GF-D8 (cell line): ENCODE results near the gene IGF2BP3.

Experiments
- DNase-seq: peaks from one replicate; lab custom pipeline; 2025; lab: John Stamatoyannopoulos, UW

The IGF2BP3 gene

GRCh38 chr7:23338439-23338838 lies 131.9 kb downstream of the IGF2BP3 start:
- no peak for DNase-seq

DNA sequence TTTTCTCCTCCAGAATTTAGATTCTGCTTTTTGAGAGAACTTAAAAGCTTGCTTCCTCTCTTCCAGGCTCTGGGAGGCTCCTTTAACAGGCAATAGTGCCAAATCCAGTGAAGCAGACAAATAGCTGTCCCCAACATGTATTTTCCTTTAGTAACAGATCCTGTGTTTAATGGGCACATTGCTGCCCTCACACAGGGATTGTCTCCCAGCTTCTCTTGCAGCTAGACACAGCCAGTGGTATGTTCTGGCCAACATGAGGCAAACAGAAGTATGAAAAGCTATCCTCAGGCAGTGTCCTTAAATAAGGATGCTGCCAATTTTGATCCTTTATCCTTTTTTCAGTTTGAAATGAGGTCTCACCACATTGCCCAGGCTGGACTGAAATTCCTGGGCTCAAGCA lies 132.9 kb downstream of the IGF2BP3 start:
- no peak for DNase-seq

DNA sequence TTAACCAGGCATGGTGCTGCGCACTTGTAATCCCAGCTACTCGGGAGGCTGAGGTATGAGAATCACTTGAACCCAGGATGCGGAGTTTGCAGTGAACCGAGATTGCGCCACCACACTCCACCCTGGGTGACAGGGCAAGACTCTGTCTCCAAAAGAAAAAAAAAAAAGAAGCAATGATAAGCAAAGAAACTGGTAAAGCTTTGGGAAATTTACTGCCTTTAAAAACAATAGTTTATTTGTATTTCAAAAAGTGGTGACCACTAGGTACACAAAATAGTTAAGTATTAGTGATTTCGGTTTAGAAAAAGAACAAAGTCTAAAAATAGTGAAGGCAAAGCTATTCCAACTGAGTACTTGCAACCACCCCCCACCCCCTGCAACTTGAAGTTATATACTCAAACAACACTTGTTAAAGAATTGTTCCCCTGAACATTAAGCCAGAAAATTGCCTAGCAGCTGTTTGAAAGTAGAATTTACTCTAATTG lies 133.4 kb downstream of the IGF2BP3 start:
- no peak for DNase-seq

DNA sequence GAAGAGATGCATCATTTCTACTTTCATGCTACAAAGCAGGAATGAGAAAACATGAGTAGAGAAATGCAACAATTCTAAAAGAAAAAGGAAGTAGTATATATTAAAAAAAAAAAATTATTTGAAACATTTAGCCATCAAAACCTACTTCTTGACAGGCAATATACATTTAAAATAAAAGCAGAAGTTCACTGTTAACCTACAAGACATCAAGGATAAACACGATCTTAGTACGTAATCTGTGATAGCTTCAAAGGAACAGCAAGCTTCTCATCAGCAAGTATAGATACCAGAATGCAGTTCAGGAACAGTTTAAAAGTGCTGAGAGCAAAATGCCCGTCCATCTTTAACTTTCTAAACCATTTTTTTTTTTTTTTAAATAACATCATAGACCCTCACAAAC lies 134.2 kb downstream of the IGF2BP3 start:
- no peak for DNase-seq

GRCh38 chr7:23335621-23336020 lies 134.7 kb downstream of the IGF2BP3 start:
- DNase-seq, result no peak

DNA sequence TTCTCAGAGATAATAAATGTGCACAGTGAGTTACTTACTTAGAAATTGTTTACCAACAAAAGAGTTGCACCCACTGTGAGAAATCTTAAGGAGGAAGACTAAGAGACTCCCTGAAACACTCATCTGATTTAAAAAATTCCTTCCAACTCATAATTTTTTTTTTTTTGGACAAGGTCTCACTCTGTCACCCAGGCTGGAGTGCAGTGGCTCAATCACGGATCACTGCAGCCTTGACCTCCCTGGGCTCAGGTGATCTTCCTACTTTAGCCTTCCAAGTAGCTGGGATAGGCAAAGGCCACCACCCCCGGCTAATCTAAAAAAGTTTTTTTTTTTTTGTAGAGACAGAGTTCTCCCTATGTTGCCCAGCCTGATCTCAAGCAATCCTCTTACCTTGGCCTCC lies 135.2 kb downstream of the IGF2BP3 start:
- no peak for DNase-seq

DNA sequence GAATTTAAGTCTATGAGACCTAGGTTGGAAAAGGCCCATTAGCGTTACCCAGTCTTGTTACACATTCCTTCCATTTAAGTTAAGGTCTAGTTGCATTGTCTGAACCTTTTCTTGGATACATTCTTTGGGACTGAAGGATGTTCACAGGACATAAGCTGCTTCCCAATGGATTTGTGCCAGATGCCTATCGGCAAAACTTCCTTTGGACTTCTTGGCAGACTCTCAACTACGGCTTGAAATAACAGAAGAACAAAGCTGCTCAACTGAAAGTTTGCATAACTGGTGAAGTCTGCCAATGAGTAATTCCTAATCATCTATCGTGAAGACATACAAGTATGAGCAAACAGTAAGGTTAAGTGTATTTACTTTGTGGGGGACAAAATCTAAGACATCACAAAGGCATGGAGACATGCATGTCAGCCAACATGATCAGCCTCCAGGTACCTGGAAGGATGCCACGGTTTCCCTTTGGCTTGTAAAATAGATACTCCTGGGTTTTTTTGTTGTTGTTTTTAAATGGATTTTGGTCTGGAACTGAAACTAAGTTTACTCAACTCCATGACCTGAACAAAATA lies 135.7 kb downstream of the IGF2BP3 start:
- no peak for DNase-seq

DNA sequence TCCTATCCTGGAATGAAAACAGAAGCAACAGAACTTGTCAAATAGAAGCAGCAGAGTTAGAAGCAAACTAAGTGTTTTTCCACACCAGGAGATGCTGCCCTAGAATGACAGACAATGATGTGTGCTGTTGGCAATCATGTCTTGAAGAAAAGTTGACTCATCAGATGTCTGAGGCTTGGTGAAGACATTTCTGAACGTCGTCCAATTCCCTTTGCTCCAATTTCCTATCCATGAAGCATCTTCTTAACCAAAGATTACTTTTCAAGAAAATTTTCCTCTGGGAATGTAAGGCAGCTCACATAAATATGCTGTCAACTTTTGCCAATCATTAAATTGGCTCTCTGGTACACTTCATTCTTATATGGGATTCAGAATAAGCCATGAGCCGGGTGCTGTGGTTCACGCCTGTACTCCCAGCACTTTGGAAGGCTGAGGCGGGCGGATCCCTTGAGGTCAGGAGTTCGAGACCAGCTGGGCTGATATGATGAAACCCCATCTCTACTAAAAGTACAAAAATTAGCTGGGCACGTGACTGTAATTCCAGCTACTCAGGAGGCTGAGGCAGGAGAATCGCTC lies 136.5 kb downstream of the IGF2BP3 start:
- no peak for DNase-seq

GRCh38 chr7:23332910-23333612 lies 137.2 kb downstream of the IGF2BP3 start:
- no peak for DNase-seq

- no peak for DNase-seq
Observed at GRCh38 chr7:23332193-23332592, 138.1 kb downstream of the IGF2BP3 start.

DNA sequence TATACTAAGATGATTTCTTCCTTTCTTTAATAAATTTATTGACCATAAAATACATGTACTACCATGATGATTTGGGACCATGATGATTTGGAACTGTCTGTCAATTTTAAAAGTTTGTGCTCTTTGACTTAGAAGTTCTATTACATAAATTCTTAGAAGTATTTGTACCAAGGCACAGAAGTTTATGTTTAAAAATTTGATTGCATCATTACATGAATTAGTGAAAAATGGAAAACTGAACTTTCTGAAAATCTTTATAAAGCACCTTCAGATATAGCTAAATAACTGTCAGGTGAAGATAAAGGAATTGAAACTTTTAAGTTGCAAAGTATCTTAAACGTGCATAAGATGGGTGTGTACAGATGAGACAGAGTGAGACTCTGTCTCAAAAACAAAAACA lies 139.2 kb downstream of the IGF2BP3 start:
- no peak for DNase-seq

GRCh38 chr7:23315366-23315765 lies 154.9 kb downstream of the IGF2BP3 start:
- no peak for DNase-seq

GRCh38 chr7:23312141-23312540 lies 158.2 kb downstream of the IGF2BP3 start:
- DNase-seq, result peak; percentile 7

- no peak for DNase-seq
Observed at GRCh38 chr7:23308754-23309153, 161.5 kb downstream of the IGF2BP3 start.

DNA sequence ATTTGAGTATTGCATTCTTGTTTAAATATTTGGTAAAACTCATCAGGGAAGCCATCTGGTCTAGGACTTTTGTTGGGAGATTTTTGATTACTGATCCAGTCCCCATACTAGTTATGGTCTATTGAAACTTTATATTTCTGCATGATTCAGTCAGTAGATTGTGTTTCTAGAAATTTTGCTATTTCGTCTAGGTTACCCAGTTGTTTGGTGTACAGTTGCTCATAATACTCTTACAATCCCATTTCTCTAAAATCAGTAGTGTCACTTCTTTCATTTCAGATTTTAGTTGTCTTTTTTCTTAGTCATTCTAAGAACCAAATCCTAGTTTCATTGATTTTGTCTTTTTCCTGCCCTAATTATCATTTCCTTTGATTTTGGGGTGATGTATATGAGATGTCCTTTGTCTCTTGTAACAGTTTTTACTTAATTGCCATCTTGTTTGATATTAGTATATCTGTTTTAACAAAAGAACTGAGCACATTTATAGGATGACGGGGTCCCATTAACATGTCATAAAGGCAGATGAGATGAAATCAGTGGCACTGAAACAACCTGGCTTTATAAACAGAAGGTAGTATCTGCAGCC lies 163.3 kb downstream of the IGF2BP3 start:
- DNase-seq, result no peak

DNA sequence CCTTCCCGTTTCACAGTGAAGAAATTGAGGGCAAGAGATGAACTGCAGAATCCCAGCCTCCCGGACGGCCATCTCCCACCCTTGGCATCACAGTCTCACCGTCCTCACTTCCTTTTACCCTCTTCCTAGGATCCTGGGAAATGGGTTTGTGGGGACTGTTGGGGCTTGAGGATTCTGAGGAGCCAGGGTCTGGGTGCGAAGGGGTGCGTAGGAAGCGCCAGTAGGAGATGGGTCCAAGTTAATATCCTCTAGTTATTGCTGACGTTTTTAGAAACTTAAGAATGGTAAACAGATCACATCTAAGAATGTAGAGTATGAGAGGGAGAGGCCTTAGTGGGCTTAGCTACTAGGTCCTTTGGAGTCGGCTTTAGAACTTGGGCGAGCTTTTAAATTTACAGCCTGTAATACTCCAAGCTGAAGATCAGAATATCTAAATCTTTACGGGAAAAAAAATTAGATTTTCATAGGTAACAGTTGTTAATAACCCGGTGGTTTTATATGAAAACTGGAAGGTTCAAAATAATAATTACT lies 170.5 kb downstream of the IGF2BP3 start:
- no peak for DNase-seq

GRCh38 chr7:23298885-23299769 lies 171.2 kb downstream of the IGF2BP3 start, which contains the start of gene MALSU1:
Gene MALSU1, plus strand, starts transcription at chr7:23299339. Its CDS starts 14 bp downstream, at chr7:23299353.
- DNase-seq, result peak; percentile 97

DNA sequence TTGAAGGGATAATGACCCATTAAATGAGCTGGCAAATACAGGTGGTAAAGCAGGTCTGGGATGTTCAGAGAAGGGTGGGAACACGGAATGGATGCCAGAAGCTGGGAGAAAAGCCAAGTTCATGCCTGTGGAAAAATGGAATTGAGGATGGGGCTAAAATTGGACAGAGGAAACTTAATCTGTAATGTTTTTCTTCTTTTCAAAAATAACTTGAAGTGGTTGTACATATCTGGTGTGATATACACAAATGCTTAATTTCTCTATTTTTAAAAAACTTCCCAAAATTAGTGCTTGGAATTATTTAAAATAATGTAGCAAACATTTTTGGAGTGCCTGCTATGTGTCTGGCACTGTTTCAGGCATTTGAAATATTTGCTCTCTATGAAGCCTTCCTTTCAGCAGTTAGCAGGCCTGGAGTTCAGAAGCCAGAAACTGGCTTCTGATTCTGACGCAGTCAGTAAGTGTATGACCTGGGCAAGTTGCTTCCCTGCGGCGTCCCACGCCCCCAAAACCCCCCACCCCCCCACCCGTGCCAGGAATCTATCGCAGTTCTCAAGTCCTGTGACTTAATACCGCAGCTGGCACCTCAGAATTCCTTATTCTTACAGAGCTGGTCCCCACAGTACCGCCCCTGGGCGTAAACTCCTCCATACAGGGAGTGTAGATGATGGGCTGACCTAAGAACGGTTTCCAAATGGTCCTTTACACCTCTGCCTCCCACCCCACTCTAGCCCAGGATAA lies 172.0 kb downstream of the IGF2BP3 start:
- no peak for DNase-seq

DNA sequence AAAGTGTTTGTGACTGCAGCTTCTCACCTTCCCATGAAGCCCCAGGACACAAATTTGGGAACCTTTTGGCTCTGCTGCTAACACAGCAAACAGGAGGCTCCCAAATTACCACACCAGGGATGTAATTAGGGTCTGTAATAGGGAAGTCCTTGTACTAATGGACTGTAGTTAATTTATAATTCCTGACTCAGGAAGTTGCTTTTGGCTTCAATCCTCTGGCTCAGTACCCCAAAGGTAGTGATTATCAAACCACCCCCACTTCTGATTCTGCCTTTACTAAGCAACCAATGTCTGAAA lies 174.9 kb downstream of the IGF2BP3 start:
- DNase-seq, result no peak

DNA sequence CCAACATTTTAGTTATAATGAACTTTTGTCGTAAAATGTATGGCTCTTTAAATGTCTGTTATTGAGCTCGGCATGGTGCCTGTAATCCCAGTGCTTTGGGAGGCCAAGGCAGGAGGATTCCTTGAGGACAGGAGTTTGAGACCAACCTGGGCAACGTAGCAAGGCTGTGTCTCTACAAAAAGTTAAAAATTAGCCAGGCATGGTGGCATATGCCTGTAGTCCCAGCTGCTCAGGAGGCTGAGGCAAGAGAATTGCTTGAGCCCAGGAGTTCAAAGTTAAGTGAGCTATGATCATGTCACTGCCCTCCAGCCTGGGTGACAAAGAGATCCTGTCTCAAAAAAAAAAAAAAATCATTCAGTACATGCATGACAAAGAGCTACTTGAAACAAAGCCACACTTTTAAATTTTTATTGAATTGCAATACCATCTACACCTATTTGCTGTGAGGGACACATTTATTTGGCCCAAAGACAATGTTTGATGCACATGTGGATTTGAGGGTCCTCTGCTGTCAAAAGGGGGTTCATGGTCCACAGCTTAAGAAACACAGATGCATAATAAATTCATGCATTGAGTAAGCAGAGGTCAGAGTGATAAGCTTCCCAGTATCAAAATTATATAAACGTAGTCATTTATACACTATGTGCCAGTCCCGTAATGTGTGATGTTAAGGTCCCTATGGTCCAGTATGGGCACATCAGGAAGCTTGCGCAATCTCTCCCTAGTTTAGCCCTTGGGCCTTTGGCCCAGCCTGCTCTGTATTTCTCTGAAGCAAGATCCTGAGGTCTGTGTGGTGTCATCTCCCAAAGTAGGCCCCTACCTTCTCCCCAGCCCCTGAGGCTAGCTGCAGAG lies 175.5 kb downstream of the IGF2BP3 start:
- peak; percentile 17 for DNase-seq
